ENCODE measurements around the gene RRM2.

Gene RRM2

GRCh38 chr2:10120158-10120876 lies 2.2 kb upstream of the RRM2 start (continued):
- TF ChIP-seq PRDM10 (tag by site-specific recombination; IDR thresholded peaks at IDR 0.05), result peak; percentile 86
- no peak for TF ChIP-seq GFI1B (tag by site-specific recombination; IDR thresholded peaks at IDR 0.05)
- TF ChIP-seq ZBTB26 (tag by site-specific recombination; optimal IDR thresholded peaks at IDR 0.05), result peak; percentile 78

GRCh38 chr2:10120877-10121574 lies 1.5 kb upstream of the RRM2 start:
- Histone ChIP-seq H3K4me1 (ENCODE audit: control insufficient read depth, insufficient read depth, low read length) (peaks cover 5% of the 10 kb centered on the region; the same call in 1 of the 2 replicates), H3K27ac (ENCODE audit: extremely low read depth, low read depth, low read length) (peak overlapping the region; percentile 97), H3K4me3 (ENCODE audit: low read depth, low read length) (peak overlapping the region; percentile 70), H3K9me3 (ENCODE audit: control insufficient read depth, insufficient read depth, low read depth, low read length) (no peaks in the 10 kb centered on the region), H3K36me3 (ENCODE audit: control insufficient read depth in 2 of 2, insufficient read depth in 1 of 2, low read length in 2 of 2) (peaks cover 18 to 29% of the 10 kb centered on the region in 2 experiments)
- TF ChIP-seq ZNF324 (tag by site-specific recombination; IDR thresholded peaks at IDR 0.05) (no peak), ZSCAN18 (tag by site-specific recombination; IDR thresholded peaks at IDR 0.05) (no peak), PRDM1 (tag by site-specific recombination; IDR thresholded peaks at IDR 0.05) (peak; percentile 60; the same call in 1 of the 2 replicates), MYNN (tag by site-specific recombination; IDR thresholded peaks at IDR 0.05; ENCODE audit: borderline replicate concordance) (no peak)
- ChIA-PET CTCF (interaction anchor here (0.7 to 1.9 kb wide), 7 partner anchors 17 to 314 kb away, joined by 3 to 13 read pairs (median 3); no protein-coding TSS in a partner anchor), POLR2A (no interaction called here)

GRCh38 chr2:10123281-10123680 lies 742 bp downstream of the RRM2 start:
- Histone ChIP-seq H3K4me1 (ENCODE audit: control insufficient read depth, insufficient read depth, low read length) (peaks cover 5% of the 10 kb centered on the region; the same call in 1 of the 2 replicates), H3K27ac (ENCODE audit: extremely low read depth, low read depth, low read length) (peak overlapping the region; percentile 97; the same call in 1 of the 2 replicates), H3K4me3 (ENCODE audit: low read depth, low read length) (peak overlapping the region; percentile 70), H3K9me3 (ENCODE audit: control insufficient read depth, insufficient read depth, low read depth, low read length) (no peaks in the 10 kb centered on the region), H3K36me3 (ENCODE audit: control insufficient read depth in 2 of 2, insufficient read depth in 1 of 2, low read length in 2 of 2) (peaks cover 37 to 51% of the 10 kb centered on the region in 2 experiments)
- ChIA-PET POLR2A (interaction anchor here (0.6 to 2.4 kb wide), 7 partner anchors 26 to 486 kb away, joined by 3 to 9 read pairs (median 3); partner anchors contain the start of genes CYS1 and ODC1), CTCF (interaction anchor here (0.7 to 7.6 kb wide), 7 partner anchors 20 to 1260 kb away, joined by 3 to 71 read pairs (median 5); no protein-coding TSS in a partner anchor)
- TF ChIP-seq ZBTB6 (tag by site-specific recombination; IDR thresholded peaks at IDR 0.05), result no peak
- peak; percentile 68 for TF ChIP-seq ZNF335 (tag by site-specific recombination; conservative IDR thresholded peaks at IDR 0.05)
- TF ChIP-seq RBAK (tag by site-specific recombination; IDR thresholded peaks at IDR 0.05), result no peak
- TF ChIP-seq SP3 (tag by site-specific recombination; IDR thresholded peaks at IDR 0.05), result no peak
- no peak for TF ChIP-seq WT1 (tag by site-specific recombination; IDR thresholded peaks at IDR 0.05)
- TF ChIP-seq ZNF280C (tag by site-specific recombination; IDR thresholded peaks at IDR 0.05), result no peak

Measured in HEK293 (cell line).